ENCODE data around the gene EML3.

GRCh38 chr11:62553839-62554361 lies 58.7 kb downstream of the EML3 start:
- TF ChIP-seq CTCF (IDR thresholded peaks at IDR 0.05) = no peak
- no peak for TF ChIP-seq POLR2A (IDR thresholded peaks at IDR 0.05)

All from lower leg skin (tissue), 3 donors.